KG1 (cell line): ENCODE data around the gene SNX20.

ENCODE experiments used
- DNase-seq: peaks from one replicate; lab custom pipeline; 2025; lab: John Stamatoyannopoulos, UW

The SNX20 gene

GRCh38 chr16:50659806-50660205 lies 21.3 kb downstream of the SNX20 start:
- no peak for DNase-seq

DNA sequence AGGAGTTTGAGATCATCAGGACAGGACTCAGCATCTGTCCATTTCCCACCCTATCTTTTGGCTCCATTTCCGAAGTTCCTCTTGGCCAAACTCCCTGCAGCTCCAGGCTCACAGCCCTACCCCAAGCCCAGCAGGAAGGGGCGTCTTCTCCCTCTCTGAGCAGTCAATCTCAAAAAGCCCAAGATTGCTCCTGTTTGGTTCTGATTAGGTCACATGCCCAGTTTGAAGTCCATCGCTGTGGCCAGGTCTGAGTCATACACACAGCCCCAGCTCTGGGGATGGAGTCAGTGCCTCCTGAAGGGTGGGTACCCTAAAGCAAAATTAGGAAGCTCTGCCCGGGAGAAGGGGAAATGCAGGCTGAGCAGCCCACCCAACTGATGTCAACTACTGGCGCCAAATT lies 23.9 kb downstream of the SNX20 start:
- no peak for DNase-seq

- no peak for DNase-seq
These were observed 25.5 kb downstream of the SNX20 start for GRCh38 chr16:50655558-50656055.

DNA sequence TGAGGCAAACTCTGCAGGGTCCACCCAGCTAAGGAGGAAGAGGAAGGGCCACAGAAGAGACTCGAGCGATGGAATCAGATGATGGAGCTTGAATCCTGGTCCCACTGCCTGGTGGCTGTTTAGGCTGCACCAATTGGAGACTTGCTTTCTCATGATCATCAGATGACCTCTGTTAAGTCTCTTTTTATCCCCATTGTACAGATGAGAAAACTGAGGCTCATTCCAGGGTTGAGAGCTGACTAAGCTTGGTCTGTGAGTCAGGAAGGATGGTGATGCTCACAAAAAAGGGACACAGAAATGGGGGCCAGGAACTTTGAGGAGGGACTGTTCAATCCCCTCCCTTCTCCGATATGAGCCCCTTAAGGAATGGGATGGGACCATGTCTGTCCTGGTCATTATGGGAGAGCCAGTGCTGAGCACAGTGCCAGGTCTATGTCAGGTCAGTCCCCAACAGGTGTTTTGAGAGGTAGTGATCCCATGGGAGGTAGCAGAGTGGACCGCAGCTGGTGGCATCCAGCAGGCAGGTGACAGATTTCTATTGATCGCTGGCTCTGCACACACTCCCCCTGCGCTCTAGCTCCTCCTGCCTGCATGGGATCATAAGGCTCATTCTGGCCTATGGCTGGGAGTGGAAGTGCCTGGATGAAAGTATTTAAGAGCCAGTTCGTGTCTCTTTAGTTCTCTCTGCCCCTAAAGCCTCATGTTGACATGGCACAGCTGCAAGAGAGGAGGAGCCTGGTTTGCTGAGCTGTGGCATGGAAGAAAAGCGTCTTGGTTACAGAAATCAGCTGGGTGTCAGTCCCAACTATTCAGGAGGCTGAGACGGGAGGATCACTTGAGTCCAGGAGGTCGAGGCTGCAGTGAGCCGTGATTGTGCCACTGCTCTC lies 27.2 kb downstream of the SNX20 start:
- no peak for DNase-seq

DNA sequence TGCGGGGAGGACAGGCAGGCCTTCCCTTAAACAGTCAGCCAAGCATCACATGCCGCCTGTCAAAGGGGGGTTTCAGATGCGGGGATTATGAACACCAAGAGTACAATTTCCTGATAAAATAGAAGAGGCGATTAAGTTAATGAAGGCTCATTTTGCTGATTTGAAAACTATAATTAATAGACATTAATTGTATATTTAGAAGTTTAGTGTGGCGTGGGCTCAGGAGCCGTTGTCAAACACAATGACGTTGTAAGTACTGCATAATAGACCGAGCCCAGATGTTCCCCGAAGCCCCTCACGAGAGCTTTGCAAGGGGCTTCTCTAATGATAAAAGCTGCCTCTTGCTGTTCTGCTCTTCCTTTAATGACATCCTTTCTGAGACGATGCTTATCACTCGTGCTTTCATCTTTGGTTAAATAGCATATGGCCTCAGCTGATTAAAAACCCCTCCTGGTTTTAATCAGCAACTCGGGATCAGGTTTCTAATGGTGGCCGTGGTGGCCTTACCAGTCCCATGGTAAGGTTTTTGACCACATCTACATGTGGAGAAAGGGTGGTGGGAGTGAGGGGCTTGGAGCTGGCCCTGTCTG lies 28.2 kb downstream of the SNX20 start:
- DNase-seq: no peak

DNA sequence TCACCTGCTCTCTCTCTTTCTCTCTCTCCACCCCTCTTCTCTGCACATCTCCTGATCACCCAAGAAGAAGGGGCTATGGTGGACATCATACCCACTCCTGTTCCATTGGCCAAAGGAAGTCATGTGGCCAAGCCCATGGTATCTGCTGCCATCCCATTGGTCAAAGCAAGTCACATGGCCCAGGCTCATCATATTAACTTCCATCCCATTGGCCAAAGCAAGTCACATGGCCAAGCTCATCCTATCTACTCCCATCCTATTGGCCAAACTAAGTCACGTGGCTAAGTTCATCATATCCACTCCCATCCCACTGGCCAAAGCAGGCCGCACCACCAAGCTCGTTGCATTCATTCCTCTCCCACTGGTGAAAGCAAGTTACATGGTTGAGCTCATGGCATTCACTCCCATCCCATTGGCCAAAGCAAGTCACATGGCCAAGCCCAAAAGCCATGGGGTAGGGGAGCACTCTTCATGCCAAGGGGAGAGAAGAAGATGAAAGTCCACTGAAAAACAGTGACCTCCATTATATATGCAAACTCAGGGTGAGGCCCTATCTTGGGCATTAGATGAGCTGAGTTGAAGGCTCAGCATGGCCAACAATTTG lies 29.2 kb downstream of the SNX20 start:
- DNase-seq: no peak

DNA sequence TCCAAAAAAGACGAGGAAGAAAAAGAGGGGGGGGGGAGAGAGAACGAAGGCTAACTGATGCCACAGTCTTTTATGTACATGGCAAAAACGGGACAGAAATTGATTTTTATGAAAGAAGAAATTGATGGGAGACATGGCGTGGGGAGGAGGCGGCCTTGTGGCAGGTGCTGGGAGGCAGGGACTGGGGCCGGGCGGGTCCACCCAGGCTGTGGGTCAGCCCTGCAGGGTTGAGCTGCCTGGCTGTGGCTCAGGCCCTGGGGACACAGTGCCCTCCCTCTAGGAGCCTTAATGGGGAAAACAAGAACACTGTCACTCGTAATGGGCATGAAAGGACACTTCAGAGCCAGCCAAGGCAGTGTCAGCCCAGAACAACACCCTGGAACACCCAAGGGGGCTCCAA lies 34.8 kb downstream of the SNX20 start:
- DNase-seq: no peak

GRCh38 chr16:50645563-50646220 lies 35.4 kb downstream of the SNX20 start:
- no peak for DNase-seq

GRCh38 chr16:50644729-50645128 lies 36.4 kb downstream of the SNX20 start:
- DNase-seq: no peak

DNA sequence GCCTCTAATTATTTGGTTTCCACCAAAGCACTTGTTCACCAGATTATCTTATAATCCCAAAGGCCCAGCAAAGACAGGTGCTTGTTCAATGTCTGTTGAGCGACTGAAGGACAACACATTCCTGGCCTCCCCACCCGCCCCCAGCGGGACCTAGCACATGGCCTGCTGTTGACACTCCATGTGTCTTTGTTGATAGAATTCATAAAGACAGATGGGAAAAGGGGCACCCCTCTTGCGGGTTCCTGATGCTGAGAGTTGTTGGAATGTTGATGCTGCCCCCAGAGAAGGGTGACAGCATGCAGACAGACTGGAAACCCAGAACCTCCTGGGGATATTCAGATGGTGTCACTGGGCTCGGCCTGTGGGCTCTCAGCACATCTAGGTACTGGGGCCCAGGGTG lies 36.9 kb downstream of the SNX20 start:
- no peak for DNase-seq

DNA sequence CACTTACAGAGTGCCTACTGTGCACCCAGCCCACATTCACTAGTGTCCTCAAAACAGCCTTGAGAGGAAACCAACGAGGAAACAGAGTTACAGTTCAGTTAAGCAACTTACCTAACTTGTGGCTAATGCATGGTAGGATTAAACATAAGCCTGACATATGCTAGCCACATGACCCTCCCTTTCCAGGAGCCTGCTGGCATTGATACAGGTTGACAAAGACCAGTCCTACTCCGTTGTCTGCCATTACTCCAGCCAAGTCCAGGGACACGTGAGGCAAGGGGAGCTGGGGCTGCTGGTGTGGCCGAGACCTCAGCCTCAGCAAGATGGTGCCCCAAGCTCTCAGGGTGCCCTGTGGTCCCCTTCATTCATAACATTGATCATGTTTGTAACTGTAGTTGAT lies 37.9 kb downstream of the SNX20 start:
- DNase-seq: no peak

- no peak for DNase-seq
These were observed 38.8 kb downstream of the SNX20 start for GRCh38 chr16:50642349-50642748.

DNA sequence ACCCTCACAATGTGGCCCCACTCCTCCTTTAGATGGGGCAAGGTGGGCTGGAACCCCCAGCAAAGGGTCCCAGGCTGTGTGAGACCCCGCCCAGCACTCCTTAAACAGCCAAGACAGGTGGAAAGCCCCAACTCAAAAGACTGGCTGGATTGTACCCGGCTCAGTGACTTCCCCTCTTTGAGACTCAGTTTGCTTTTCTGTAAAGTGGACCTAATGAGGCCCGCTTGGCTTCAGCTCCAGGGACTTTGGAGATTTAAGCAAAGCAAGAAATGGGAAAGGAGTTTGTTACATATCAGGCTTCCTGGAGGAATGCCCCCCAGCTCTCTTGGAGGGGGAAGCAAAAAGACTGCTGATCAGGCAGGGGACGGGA lies 39.3 kb downstream of the SNX20 start:
- DNase-seq: no peak

GRCh38 chr16:50640919-50641817 lies 39.9 kb downstream of the SNX20 start:
- DNase-seq: no peak

DNA sequence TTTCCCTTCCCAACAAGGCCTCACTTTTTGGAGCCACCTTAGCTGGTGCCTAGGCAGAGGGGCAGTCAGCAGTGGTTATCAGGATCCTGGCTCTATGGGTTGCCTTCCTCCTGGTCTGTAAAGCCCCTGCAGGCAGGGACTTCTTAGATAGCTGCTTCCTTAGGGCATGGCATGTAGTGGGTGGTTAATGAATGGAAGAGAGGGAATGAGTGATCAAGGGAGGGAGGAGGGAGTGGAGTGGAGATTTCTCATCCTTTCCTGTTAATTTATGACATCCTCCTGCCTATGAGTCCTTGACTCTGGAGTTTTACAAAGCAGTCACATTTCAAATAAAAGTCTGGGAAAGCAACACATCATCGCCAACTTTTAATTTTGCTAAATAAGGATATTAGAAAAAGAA lies 40.7 kb downstream of the SNX20 start:
- no peak for DNase-seq

GRCh38 chr16:50638816-50639670 lies 42.1 kb downstream of the SNX20 start:
- DNase-seq: no peak

DNA sequence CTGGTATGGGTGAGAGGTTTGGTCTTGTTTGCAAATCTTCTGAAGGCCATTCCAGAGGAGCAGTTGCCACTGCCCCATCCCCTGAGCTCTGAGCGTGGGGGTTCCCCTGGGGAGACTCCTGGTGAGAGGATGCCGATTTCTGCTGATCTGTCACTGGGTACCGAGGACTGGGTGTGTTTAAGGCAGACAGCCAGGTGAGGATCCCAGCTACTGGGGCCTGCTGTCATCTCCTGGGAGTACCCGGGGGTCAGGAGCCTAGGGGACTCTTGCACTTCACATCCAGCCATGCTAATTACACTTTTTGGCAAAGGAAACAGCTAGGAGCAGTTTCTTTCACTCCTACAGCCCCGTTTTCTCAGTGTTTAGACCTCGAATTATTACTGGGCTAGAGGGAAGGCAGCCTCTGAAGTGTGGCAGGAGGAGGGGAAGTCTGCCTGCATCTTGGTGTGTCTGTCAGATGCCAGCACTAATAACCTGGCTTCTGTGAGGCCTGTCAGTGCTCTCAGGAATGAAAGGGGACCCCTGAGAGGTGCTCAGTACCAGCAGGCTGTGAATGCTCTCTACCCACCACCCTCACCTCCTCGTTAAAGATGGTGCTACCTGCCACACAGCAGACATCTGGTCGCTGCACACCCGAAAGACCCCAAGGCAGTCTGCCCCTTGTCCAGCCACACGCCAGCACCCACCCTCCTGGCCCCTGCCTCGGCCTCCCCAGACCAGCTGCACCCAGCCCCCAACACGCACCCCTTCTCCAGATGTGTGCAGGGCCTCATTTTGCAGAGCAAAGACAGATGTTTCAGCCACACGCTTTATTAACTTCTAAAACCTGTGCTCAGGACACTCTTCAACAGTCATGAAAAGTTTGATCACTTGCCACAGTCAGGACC lies 43.2 kb downstream of the SNX20 start:
- no peak for DNase-seq

DNA sequence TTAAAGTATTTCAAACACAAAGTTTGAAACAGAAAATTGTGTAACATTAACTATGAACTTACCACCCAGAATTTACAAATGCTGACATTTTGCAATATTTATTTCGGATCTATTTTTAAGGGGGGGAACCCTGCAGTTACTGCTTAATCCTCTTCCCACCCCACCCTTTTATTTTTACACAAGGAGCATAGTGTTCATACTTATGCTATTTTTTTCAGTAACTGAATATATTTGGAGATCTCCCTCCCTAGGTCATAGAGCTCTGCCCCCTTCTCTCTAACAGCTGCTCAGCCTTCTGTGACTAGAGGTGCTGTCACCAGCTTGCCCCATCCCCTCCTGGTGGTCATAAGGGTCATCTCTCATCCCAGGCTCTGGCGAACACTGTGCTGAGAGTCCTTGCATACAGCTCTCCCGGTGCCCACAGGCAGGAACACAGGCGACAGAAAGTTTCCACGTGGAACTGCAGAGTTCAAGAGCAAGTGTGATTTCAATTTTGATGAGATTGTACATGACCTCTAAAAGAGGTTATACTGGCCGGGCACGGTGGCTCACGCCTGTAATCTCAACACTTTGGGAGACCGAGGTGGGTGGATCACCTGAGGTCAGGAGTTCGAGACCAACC lies 44.2 kb downstream of the SNX20 start:
- DNase-seq: no peak
